Pancreas (tissue), 10 donors: ENCODE results near the gene HOXD4. TPM values are rescaled to one million over a fixed set of nuclear protein-coding genes. Genes with fewer than 3 reads are reported as not detected.

Source experiments
- ATAC-seq, 4 donors: fragments of 200-7000 bp; cut with Tn5 transposase; one replicate each; pipeline versions ENCODE4 v1.8.0 to v1.9.1; 2020; ENCODE audit warnings: mild to moderate bottlenecking in 4 of 4, moderate library complexity in 4 of 4
- DNase-seq, 6 donors: peaks; one replicate each; pipeline ENCODE4 v3.0.0-alpha.2; 2020
- FAIRE-seq: peaks from 2 replicates; lab custom pipeline; 2012; peaks lifted over from hg19 to GRCh38; lab: Jason Lieb, UNC
- H3K27ac ChIP-seq, 4 donors: fragments of 200-600 bp; sonication (generic); 1 replicate in 3 of 4; 2 replicates in 1 of 4; pipeline versions ENCODE4 v1.5.0 to v1.8.0; 2020
- H3K27me3 ChIP-seq, 4 donors: fragments of 200-600 bp; one replicate each; pipeline ENCODE4 v1.8.0; 2021
- H3K36me3 ChIP-seq, 3 donors: fragments of 200-600 bp; sonication (generic) in 1 of 3; one replicate each; pipeline versions ENCODE4 v1.5.0 to v1.8.0; 2020 to 2021
- H3K4me1 ChIP-seq, 3 donors: fragments of 200-600 bp; one replicate each; pipeline ENCODE4 v1.8.0; 2021
- H3K4me3 ChIP-seq, 4 donors: fragments of 200-600 bp; sonication (generic) in 2 of 4; one replicate each; pipeline versions ENCODE4 v1.5.0 to v1.8.0; 2020 to 2021
- H3K9me3 ChIP-seq, 4 donors: fragments of 200-600 bp; one replicate each; pipeline ENCODE4 v1.8.0; 2021
- WGBS, 2 donors: extraction: QIAGEN DNeasy Blood & Tissue Kit; methylation state at CpG; one replicate each; pipeline ENCODE4 v1.1.7; 2013; 5-methylcytosine and 5-hydroxymethylcytosine counted together
- intact Hi-C, 3 donors: fragments of 100-400 bp; cut with DNase I; formaldehyde crosslinking; loops; one replicate each; pipeline versions ENCODE4 v1.11.1 to v1.14.2; 2022
- polyA plus RNA-seq, 2 donors: library from polyadenylated mRNA; stranded (reverse); fragments of 200-250 nt; gene quantifications; one replicate each; pipeline ENCODE4 v1.2.3, GENCODE V29; 2013
- total RNA-seq, 6 donors: library from RNA; stranded (reverse); fragmentation: NEBNext Ultra II Directional in 4 of 6; extraction: Animal tissue kit (Norgen Biotek cat#: 25700) in 4 of 6; gene quantifications; one replicate each; pipeline versions ENCODE4 v1.2.1 to v1.2.4, GENCODE V29; 2021 to 2023
- TF ChIP-seq, protein P1 (sequence below), 4 donors: fragments of 200-600 bp; sonication (generic) in 3 of 4; IDR thresholded peaks; one replicate each; pipeline versions ENCODE4 v1.5.0 to v1.8.0; 2021; ENCODE audit warnings: antibody characterized with exemption in 4 of 4
- donor health status: healthy with polysubstance abuse.
- donor health status: DM: no; HTN: no; CAD: no; lungs with moderate emphysema.
- donor health status: DM: no; HTN: no; CAD: no.
- donor health status: control.
- donor health status: control.
- donor health status: Bipolar disorder and iron deficiency.
- donor health status: DM: yes; HTN: yes; CAD: no.
- donor health status: DM: no; HTN: no; CAD: no.
- donor health status: DM: no; HTN: no; CAD: no.
- donor health status: DM: yes; HTN: yes; CAD: no.

The HOXD4 gene
- total and polyA plus RNA-seq, 8 donors: 0.13 to 1.8 (median 0.31) TPM; not detected in 2

DNA sequence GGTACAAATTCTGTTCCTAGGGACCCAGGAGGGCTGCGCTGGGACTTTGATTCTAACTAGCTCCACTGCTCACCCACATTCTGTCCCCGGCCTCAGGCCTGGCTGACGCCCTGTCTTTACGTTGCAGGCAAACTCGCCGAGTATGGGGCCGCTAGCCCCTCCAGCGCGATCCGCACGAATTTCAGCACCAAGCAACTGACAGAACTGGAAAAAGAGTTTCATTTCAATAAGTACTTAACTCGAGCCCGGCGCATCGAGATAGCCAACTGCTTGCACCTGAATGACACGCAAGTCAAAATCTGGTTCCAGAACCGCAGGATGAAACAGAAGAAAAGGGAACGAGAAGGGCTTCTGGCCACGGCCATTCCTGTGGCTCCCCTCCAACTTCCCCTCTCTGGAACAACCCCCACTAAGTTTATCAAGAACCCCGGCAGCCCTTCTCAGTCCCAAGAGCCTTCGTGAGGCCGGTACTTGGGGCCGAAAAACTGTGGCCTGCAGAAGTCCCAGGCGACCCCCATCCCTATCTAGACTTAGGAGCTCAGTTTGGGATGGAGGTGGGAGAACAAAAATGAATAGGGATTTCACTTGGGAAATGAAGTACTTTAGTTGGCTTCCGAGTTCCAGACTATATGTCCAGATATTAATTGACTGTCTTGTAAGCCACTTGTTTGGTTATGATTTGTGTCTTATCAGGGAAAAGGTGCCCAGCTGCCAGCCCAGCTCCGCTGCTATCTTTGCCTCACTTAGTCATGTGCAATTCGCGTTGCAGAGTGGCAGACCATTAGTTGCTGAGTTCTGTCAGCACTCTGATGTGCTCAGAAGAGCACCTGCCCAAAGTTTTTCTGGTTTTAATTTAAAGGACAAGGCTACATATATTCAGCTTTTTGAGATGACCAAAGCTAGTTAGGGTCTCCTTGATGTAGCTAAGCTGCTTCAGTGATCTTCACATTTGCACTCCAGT lies 38.6 kb downstream of the HOXD4 start:
- Histone ChIP-seq H3K36me3 (no peaks in the 10 kb centered on the region), H3K27me3 (peaks cover 0 to 33% (median 14%) of the 10 kb centered on the region in 4 donors), H3K9me3 (no peaks in the 10 kb centered on the region), H3K27ac (no peak overlapping the region), H3K4me3 (peak overlapping the region in 2 of 4 donors; percentile 42 to 62), H3K4me1 (peaks cover 3 to 21% (median 7%) of the 10 kb centered on the region in 3 donors)
- DNase-seq (peak in 1 of 6 donors; percentile 52), FAIRE-seq (no peak), ATAC-seq (no peak)
- TF ChIP-seq, protein P1, sequence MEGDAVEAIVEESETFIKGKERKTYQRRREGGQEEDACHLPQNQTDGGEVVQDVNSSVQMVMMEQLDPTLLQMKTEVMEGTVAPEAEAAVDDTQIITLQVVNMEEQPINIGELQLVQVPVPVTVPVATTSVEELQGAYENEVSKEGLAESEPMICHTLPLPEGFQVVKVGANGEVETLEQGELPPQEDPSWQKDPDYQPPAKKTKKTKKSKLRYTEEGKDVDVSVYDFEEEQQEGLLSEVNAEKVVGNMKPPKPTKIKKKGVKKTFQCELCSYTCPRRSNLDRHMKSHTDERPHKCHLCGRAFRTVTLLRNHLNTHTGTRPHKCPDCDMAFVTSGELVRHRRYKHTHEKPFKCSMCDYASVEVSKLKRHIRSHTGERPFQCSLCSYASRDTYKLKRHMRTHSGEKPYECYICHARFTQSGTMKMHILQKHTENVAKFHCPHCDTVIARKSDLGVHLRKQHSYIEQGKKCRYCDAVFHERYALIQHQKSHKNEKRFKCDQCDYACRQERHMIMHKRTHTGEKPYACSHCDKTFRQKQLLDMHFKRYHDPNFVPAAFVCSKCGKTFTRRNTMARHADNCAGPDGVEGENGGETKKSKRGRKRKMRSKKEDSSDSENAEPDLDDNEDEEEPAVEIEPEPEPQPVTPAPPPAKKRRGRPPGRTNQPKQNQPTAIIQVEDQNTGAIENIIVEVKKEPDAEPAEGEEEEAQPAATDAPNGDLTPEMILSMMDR (IDR thresholded peaks at IDR 0.05): no peak
- intact Hi-C loops: no loop called here
- 7 to 8% methylated on average over 28 of the region's 28 CpGs for WGBS, 2 donors

DNA sequence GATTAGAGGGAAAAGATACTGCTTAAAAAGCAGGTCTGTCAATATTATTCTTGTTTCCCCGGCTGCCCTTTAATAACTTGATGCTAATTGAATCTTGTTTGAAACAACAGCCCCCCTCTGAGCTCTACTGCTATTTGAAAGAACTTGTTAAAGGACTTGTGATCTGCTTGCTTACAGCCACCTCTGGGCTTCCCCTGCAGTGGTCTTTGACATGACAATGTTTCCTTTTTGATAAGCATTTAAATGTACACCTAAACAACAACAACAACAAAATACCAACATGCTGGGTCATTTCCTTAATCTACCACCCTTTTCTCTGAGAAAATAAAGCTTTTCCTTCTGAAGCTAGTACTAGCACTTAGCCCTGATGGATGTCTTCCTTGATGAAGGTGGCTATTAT lies 41.0 kb downstream of the HOXD4 start:
- no peak for ATAC-seq
- no peak for FAIRE-seq
- WGBS, 2 donors: 3 to 13% methylated on average over 1 of the region's 1 CpG
- no peak for DNase-seq
- Histone ChIP-seq H3K36me3 (no peaks in the 10 kb centered on the region), H3K4me1 (peaks cover 3 to 18% (median 7%) of the 10 kb centered on the region in 3 donors), H3K27ac (no peak overlapping the region), H3K27me3 (peaks cover 0 to 29% (median 15%) of the 10 kb centered on the region in 4 donors), H3K4me3 (no peak overlapping the region), H3K9me3 (no peaks in the 10 kb centered on the region)
- TF ChIP-seq, protein P1 (IDR thresholded peaks at IDR 0.05): no peak
- intact Hi-C loops: no loop called here

DNA sequence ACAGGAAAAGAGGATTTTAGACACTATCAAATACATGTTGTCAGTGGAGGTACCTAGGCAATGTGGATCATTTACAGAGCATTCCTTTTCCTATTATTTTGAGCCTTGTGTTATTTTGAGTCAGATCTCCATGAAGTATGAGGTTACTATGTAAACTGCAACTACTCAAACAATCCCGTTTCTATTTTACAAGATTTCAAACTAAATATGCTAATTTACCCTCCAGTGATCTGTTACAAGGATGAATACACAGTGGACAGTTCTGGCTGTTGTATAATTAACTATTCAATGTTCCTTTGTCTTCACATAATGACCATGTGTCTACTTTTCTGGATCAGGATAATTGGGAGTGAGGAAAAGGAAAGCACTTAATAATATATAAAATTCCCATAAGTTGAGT lies 41.7 kb downstream of the HOXD4 start:
- DNase-seq (no peak), ATAC-seq (no peak), FAIRE-seq (no peak)
- Histone ChIP-seq H3K4me3 (no peak overlapping the region), H3K27ac (no peak overlapping the region), H3K9me3 (no peaks in the 10 kb centered on the region), H3K27me3 (peaks cover 0 to 29% (median 15%) of the 10 kb centered on the region in 4 donors), H3K36me3 (no peaks in the 10 kb centered on the region), H3K4me1 (peaks cover 3 to 15% (median 7%) of the 10 kb centered on the region in 3 donors)
- intact Hi-C loops: no loop called here
- TF ChIP-seq, protein P1 (IDR thresholded peaks at IDR 0.05): no peak
- WGBS, 2 donors: 7 to 10% methylated on average over 1 of the region's 1 CpG

DNA sequence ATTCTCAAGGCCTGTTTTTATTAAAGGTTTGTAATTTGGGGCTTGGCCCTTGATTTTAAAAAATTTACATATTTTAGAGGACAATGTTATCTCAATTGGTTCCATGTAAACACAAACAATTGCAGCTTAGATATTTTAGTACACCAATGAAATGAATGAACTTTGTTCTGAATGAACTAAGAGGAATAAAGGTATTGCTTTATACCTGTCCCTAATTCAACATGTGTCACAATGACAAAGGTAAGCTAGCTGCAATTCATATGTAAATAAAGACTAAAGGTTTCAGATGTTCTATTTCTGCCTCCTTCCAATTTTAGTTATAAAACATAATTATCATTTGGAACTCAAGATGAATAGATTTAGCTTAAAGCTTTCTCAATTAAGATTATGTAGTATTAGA lies 48.6 kb downstream of the HOXD4 start:
- H3K36me3 ChIP-seq: no peaks in the 10 kb centered on the region
- H3K9me3 ChIP-seq: no peaks in the 10 kb centered on the region
- no peak overlapping the region for H3K27ac ChIP-seq
- no peak overlapping the region for H3K4me3 ChIP-seq
- no peak for FAIRE-seq
- TF ChIP-seq, protein P1 (IDR thresholded peaks at IDR 0.05): no peak
- ATAC-seq: no peak
- no peak for DNase-seq
- H3K27me3 ChIP-seq: peaks cover 0 to 6% (median 1%) of the 10 kb centered on the region in 4 donors
- intact Hi-C loops: no loop called here
- no peaks in the 10 kb centered on the region for H3K4me1 ChIP-seq

DNA sequence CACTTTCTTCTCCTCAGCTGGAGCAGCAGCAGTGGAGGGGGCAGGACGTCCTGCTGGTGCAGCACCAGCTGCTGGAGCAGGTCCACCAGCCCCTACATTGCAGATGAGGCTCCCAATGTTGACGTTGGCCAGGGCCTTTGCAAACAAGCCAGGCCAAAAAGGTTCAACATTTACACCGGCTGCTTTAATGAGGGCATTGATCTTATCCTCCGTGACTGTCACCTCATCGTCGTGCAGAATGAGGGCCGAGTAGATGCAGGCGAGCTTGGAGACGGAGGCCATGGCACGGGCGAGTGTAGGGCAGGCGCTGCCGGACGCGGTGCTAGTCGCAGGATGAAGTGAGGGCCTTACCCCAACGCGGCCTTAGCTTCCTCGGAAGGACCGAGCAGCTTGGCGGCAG lies 49.6 kb downstream of the HOXD4 start:
- ATAC-seq: no peak

More for the DNA sequence above, 49.6 kb downstream of the HOXD4 start:
- no peak for DNase-seq
- H3K36me3 ChIP-seq: no peaks in the 10 kb centered on the region
- TF ChIP-seq, protein P1 (IDR thresholded peaks at IDR 0.05): no peak
- H3K9me3 ChIP-seq: no peaks in the 10 kb centered on the region
- no peak overlapping the region for H3K27ac ChIP-seq
- H3K27me3 ChIP-seq: peaks cover 0 to 6% (median 1%) of the 10 kb centered on the region in 4 donors
- no peak overlapping the region for H3K4me3 ChIP-seq
- 60 to 62% methylated on average over 21 of the region's 21 CpGs for WGBS, 2 donors
- intact Hi-C loops: no loop called here
- no peaks in the 10 kb centered on the region for H3K4me1 ChIP-seq
- FAIRE-seq: no peak
